Muscle layer of duodenum (tissue), 2 donors: Measurements from ENCODE around the gene SCG3.

Source experiments
- H3K27ac ChIP-seq: one replicate; pipeline ENCODE4 v1.7.0; 2013; ENCODE audit warnings: mild to moderate bottlenecking, low read length
- H3K27me3 ChIP-seq: one replicate; pipeline ENCODE4 v1.7.0; 2013; ENCODE audit warnings: low read depth, mild to moderate bottlenecking, control low read depth, low read length
- H3K36me3 ChIP-seq, 2 donors: one replicate each; pipeline ENCODE4 v1.7.0; 2013; ENCODE audit warnings: low read length in 2 of 2, control low read depth in 1 of 2, mild to moderate bottlenecking in 1 of 2; ENCODE audit not compliant: insufficient read depth in 2 of 2, control insufficient read depth in 1 of 2
- H3K4me1 ChIP-seq, 2 donors: one replicate each; pipeline ENCODE4 v1.7.0; 2013; ENCODE audit warnings: low read length in 2 of 2, mild to moderate bottlenecking in 2 of 2, control low read depth in 1 of 2, moderate library complexity in 1 of 2; ENCODE audit not compliant: insufficient read depth in 2 of 2, control insufficient read depth in 1 of 2
- H3K4me3 ChIP-seq, 2 donors: one replicate each; pipeline ENCODE4 v1.7.0; 2013; ENCODE audit warnings: low read length in 2 of 2, low read depth in 1 of 2, mild to moderate bottlenecking in 1 of 2
- H3K9me3 ChIP-seq, 2 donors: one replicate each; pipeline ENCODE4 v1.7.0; 2013; ENCODE audit warnings: low read length in 2 of 2, control low read depth in 1 of 2, mild to moderate bottlenecking in 1 of 2; ENCODE audit not compliant: control insufficient read depth in 1 of 2
- donor health status: healthy.

SCG3 gene

DNA sequence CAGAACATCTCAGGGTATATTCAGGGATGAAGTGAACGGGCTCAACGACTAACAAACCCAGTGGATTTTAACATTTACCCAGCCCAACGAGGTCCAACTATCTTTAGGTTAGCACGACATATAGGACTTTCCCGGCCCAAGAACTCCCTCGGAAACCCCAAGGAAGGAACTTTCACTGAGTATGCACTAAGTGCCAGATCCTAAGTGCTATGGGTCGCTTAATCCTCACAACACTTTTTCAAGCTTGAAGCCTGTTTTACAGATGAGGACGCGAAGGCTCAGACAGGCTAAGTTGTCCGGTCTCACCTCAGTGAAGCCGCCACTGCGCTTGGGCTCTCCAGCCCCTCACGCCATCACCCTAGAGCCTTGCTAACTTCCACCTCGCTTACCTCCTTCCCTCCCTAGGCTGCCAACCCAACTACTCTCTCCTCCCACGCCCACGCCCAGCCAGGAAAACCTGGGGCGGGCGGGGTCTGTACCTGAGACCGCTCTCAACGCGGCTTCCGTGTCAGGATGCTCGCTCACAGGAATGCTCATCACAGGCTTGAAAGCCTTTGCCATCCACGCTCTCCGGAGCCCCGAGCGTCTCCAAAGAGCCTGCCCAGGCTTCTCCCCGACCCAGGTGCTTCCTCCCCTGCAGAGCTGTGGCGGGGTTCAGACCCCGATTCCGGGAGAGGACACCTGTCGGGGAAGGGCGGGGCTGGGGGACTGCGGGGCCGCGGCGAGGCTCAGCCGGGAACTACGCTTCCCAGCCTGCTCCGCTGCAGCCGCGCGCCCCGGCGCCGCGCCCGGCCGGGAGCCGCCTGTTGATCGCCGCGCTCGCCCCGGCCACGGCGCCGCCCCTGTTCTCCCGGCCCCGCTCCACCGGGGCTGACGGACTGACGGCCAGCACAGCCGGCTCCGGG, 69.7 kb downstream of the SCG3 start, which contains the start of gene TMOD2:
TMOD2 (plus strand) TSS at position 806 of the 905 bp plus-strand sequence. CDS start 14,845 bp downstream, outside the sequence.
- no peaks in the 10 kb centered on the region for H3K27me3 ChIP-seq
- peak within 1 kb of the TSS; percentile 52 for H3K27ac ChIP-seq
- H3K9me3 ChIP-seq: no peaks in the 10 kb centered on the region
- peak within 1 kb of the TSS; percentile 56 to 76 for H3K4me3 ChIP-seq
- no peaks in the 10 kb centered on the region for H3K36me3 ChIP-seq
- peaks cover 0 to 8% of the 10 kb centered on the region in 2 donors for H3K4me1 ChIP-seq

DNA sequence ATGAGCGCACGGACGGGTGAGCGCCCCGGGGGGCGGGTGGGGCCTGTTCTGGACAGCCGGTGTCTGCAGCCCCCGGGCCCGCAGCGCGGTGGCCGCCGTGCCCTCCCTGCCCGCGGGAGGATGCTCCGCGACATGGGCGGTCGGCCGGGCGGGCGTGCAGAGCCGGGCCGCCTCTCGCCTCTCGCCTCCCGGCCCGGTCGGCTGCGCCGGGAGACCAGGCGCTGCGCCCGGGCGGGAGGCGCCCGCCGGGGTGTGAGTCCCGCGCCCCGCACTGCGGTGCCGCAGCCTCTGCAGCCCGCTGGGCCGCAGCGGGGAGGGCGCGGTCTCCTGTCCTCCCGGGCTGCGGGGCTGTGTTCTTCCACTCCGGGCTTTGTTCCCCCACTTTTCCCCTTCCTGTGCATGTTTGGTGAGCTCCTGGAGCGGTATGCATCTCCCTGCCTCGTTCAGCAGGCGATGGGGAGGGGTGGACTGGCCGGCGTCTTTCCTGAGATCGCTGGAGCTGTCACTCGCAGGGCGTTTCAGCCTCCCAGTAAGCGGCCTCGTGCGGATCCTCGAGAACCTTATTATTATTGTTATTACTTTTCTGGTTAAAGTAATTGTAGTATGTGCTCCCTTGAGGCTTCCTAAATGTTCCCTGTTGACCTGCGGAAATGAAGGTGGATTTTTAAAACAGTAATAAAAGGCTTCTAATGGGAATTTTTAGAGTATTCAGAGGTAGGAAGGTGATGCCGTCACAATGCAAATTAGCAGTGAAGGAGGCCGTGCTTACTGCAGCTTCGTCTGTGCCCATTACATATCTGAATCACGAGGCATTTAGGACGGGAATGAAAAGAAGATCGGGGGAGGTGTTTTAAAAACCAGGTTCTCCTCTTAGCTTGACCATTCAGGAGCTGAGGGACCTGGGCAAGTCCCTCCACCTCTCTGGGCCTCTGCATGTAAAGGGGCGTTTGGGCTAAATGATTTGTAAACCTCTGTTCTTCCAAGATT, 70.7 kb downstream of the SCG3 start:
- peak overlapping the region; percentile 52 for H3K27ac ChIP-seq
- H3K4me3 ChIP-seq: peak overlapping the region; percentile 53 to 76
- peaks cover 0 to 8% of the 10 kb centered on the region in 2 donors for H3K4me1 ChIP-seq
- H3K9me3 ChIP-seq: no peaks in the 10 kb centered on the region
- no peaks in the 10 kb centered on the region for H3K36me3 ChIP-seq
- H3K27me3 ChIP-seq: no peaks in the 10 kb centered on the region

DNA sequence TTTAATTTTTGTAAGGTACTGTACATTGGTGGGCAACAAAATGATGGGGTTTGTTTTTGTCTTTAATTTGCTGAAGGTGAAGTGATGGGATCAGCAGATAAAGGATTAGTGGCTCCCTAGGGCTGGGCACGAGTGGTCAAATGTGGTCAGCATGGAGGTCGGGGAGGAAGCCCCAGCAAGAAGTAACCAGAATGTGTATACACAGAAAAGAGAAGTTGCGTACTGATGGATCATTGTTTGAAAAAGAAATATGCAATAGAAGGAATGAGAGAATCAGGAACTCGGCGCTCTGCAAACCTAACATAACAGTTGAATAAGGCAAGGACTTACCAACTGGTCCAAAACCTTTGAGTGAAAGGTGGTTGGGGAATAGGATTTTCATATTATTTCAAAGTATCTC, 71.6 kb downstream of the SCG3 start:
- no peaks in the 10 kb centered on the region for H3K36me3 ChIP-seq
- no peak overlapping the region for H3K27ac ChIP-seq
- peaks cover 0 to 8% of the 10 kb centered on the region in 2 donors for H3K4me1 ChIP-seq
- no peaks in the 10 kb centered on the region for H3K27me3 ChIP-seq
- peak overlapping the region; percentile 53 to 76 for H3K4me3 ChIP-seq
- H3K9me3 ChIP-seq: no peaks in the 10 kb centered on the region

DNA sequence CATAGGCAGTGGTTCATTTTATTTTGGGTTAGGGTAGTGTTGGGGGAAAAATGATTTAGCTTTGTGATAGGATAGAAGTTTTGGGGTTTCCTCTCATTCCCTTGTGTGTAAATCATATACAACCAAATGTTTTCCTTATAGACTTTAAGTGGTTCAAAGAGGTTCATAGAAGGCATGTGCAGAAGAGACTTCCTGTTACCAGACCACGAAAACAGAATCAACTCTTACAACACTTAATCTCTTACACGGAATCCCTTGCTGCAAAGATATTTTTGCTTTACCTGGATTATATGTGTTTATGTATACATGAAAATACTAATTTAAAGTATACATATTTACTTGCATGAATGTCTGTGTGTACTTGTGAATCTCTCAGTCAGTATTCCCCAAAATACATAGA, 73.0 kb downstream of the SCG3 start:
- Histone ChIP-seq H3K36me3 (no peaks in the 10 kb centered on the region), H3K27ac (no peak overlapping the region), H3K4me1 (peaks cover 10 to 22% of the 10 kb centered on the region in 2 donors), H3K9me3 (no peaks in the 10 kb centered on the region), H3K27me3 (no peaks in the 10 kb centered on the region), H3K4me3 (no peak overlapping the region)

DNA sequence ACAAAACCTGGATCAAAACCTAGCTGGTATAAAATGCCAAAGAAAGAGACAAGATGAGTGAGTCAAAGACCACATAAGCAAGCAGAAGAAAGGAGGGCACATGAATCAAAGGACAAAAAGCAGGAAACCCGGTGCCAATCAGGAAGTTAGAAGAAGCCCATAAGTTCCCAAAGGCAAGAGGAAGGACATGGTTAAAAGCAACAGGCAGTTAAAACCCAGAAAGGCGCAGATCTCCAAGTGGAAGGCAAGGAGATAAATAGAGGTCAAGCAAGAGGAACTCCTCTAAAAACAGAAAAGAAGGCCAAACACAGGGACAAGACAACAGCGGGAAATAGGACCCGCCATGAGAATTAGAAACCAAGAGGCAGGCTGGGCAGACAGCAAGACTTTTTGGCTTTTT, 74.5 kb downstream of the SCG3 start:
- Histone ChIP-seq H3K27me3 (no peaks in the 10 kb centered on the region), H3K4me1 (peaks cover 16 to 29% of the 10 kb centered on the region in 2 donors), H3K27ac (no peak overlapping the region), H3K4me3 (no peak overlapping the region), H3K36me3 (no peaks in the 10 kb centered on the region), H3K9me3 (no peaks in the 10 kb centered on the region)

DNA sequence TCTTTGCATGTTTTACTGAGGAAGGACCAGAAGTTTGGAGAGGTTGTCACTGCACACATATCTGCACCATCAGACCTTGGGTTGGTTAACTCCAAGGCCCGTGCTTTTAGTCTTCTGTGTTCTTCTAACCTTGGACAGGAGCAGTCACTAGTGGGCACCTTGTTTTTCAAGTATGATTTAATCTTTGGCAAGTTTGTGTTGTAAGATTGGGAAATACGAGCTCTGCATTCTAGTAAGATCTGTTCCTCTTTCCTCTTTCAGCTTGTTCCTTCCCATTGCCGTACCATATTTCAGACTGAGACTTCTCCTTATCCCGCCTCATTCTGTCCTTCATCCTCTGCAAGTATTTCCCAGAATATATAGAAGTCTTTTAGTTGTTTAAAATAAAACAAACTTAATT, 75.2 kb downstream of the SCG3 start:
- no peaks in the 10 kb centered on the region for H3K9me3 ChIP-seq
- no peak overlapping the region for H3K27ac ChIP-seq
- H3K4me1 ChIP-seq: peaks cover 16 to 25% of the 10 kb centered on the region in 2 donors

DNA sequence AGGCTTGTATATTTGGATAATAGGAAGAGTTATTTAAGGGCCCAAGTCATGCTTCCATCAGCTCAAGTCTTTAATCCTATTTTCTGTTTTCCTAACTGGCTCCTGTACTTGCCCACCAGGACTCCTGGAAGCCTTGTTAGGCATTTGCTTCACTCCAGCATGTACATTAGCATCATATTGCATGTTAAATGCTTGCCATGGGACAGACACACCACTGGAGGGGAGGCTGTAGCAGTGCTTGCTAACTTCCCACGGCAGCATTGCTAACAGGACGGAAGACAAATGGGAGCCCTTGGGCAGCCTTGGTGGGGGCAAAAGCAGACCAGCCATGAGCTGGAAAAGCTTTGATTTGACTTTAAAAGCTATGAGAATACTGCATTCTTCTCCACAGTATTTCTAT, 76.1 kb downstream of the SCG3 start:
- Histone ChIP-seq H3K27ac (no peak overlapping the region), H3K27me3 (no peaks in the 10 kb centered on the region), H3K4me1 (peaks cover 16 to 22% of the 10 kb centered on the region in 2 donors), H3K36me3 (no peaks in the 10 kb centered on the region), H3K4me3 (no peak overlapping the region), H3K9me3 (no peaks in the 10 kb centered on the region)

More for the DNA sequence above, 75.2 kb downstream of the SCG3 start:
- H3K4me3 ChIP-seq: no peak overlapping the region
- no peaks in the 10 kb centered on the region for H3K36me3 ChIP-seq
- H3K27me3 ChIP-seq: no peaks in the 10 kb centered on the region

DNA sequence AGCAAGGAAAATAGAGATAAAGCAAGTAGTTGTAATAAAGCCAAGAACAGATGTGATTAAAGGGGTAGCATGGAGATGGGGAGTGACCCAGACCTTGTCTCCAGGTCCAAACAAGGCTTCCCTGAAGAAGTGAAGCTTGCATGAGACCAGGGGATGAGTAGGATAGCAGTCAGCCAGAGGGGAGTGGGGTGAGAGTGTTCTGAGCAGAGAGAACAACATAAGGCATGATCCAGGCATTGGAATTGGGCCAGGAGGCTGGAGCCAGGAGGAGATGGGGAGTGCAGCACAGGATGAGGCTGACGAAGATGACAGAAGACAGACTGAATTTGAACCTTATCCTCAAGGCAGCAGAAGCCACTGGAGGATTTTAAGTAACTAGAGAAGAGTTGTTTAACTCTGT, 77.3 kb downstream of the SCG3 start:
- no peaks in the 10 kb centered on the region for H3K36me3 ChIP-seq
- H3K27ac ChIP-seq: peak overlapping the region; percentile 65
- peaks cover 16 to 22% of the 10 kb centered on the region in 2 donors for H3K4me1 ChIP-seq
- H3K27me3 ChIP-seq: no peaks in the 10 kb centered on the region
- no peak overlapping the region for H3K4me3 ChIP-seq
- no peaks in the 10 kb centered on the region for H3K9me3 ChIP-seq

DNA sequence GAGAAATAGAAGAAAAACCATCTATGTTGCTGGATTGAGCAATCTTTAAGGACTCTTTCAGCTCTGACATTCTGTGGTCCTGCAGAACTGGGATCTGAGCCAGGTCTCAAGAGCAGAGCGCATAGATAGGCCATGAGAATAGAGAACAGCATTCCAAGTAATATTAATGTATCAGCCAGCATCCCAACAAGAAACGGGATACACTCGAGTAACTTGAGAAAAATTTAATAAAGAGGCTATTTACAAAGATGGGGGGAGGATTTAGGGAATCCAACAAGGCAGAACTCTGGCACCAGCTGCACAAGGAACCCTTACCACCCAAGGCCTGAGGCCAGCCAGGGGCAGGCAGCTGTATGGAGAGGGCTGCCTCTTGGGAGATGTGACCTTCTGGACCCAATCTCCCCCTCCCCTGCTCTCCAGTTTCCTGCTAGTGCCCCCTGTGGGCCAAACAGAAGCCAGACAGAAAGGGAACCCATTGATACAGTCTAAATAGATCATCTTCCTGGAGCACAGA, 78.3 kb downstream of the SCG3 start:
- Histone ChIP-seq H3K27me3 (no peaks in the 10 kb centered on the region), H3K9me3 (no peaks in the 10 kb centered on the region), H3K4me3 (no peak overlapping the region), H3K36me3 (no peaks in the 10 kb centered on the region), H3K4me1 (peaks cover 16 to 22% of the 10 kb centered on the region in 2 donors), H3K27ac (no peak overlapping the region)

DNA sequence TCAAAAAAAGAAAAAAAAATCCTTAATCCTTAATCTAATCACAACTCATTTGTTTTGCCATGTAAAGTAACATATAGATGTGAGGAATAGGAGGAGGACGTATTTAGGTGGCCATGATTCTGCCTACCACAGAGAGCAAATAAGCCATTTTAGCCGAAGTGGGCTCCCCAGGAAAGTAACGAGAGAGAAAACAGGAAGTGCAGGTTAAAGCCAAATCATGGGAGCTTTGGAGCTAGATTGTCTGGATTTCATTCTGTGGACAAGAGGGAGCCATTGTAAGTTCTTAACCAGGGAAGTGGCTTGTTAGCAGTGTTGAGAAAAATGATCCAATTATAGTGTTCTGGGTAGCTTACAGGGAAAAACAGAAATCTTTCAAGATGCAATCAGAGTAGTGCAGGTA, 79.5 kb downstream of the SCG3 start:
- Histone ChIP-seq H3K27ac (no peak overlapping the region), H3K36me3 (no peaks in the 10 kb centered on the region), H3K4me3 (no peak overlapping the region), H3K27me3 (no peaks in the 10 kb centered on the region), H3K4me1 (peaks cover 16 to 22% of the 10 kb centered on the region in 2 donors), H3K9me3 (no peaks in the 10 kb centered on the region)

DNA sequence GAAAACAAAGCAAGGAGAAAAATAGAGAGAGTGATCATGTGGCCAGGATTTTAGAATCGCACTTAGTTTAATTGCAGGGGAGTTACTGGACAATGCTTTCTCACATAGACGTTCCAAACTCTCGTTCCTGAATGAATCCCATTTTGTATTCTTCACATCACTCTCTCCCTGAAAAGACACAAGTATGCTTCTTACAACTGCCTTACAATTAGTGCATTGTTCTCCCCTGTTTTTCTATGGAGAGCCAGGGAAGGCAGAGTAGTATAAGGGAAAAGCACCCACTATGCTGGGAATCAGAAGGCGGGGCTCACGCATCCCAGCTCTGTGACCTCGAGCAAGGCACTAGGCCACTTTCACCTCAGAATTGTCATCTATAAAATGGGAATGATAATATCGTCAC, 84.4 kb downstream of the SCG3 start:
- Histone ChIP-seq H3K27me3 (no peaks in the 10 kb centered on the region), H3K4me3 (no peak overlapping the region), H3K27ac (no peak overlapping the region), H3K9me3 (no peaks in the 10 kb centered on the region), H3K36me3 (peaks cover 3 to 15% of the 10 kb centered on the region in 2 donors), H3K4me1 (peaks cover 0 to 6% of the 10 kb centered on the region in 2 donors)
